ENCODE results near the gene DIAPH2. TPM values are rescaled to one million over a fixed set of nuclear protein-coding genes. Genes with fewer than 3 reads are reported as not detected.

DIAPH2 gene
- total and polyA plus RNA-seq, 9 donors = 8.1 to 30.9 (median 24.2) TPM

- no peak overlapping the region for H3K4me3 ChIP-seq
- no peak for TF ChIP-seq POLR2A (IDR thresholded peaks at IDR 0.05)
- TF ChIP-seq, protein P1, sequence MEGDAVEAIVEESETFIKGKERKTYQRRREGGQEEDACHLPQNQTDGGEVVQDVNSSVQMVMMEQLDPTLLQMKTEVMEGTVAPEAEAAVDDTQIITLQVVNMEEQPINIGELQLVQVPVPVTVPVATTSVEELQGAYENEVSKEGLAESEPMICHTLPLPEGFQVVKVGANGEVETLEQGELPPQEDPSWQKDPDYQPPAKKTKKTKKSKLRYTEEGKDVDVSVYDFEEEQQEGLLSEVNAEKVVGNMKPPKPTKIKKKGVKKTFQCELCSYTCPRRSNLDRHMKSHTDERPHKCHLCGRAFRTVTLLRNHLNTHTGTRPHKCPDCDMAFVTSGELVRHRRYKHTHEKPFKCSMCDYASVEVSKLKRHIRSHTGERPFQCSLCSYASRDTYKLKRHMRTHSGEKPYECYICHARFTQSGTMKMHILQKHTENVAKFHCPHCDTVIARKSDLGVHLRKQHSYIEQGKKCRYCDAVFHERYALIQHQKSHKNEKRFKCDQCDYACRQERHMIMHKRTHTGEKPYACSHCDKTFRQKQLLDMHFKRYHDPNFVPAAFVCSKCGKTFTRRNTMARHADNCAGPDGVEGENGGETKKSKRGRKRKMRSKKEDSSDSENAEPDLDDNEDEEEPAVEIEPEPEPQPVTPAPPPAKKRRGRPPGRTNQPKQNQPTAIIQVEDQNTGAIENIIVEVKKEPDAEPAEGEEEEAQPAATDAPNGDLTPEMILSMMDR (IDR thresholded peaks at IDR 0.05) = no peak
Measured at GRCh38 chrX:97628326-97628725, 943.7 kb downstream of the DIAPH2 start.

DNA sequence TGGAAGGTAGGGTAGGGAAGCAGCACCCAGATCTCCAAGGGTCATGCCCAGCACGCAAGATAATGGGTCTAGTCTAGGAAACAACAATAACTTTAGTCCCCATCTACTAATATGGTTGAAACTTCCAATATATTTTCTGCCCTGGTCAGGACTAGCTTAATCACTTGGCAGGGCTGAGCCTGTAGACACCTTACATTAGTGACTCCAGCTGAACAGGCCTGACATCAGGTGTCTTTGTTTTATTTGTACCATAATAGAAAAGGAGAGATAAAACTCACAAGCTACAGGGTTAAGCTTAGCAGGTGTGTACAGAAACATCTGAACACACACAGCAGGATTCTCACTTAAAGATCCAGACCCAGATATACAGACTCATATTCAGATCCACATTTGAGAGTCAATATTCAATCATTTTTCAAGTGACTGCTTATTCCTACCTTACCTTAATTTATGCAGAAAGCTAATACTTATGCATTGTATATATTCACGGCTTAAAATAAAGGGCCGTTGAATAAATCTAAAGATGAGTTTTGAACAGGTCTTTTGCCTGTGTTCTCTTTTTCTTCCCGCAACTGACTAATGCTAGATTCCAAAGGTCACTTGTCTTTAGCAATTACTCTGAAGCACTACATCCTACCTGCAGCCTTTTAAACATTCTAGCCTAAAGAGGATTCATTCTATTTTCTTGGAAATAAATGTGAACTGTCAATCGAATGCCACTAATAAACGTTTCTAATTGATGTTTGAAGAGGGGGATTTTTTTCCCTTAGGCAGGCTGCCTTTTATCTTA is 944.4 kb downstream of the DIAPH2 start:
- Histone ChIP-seq H3K27me3 (no peaks in the 10 kb centered on the region), H3K36me3 (no peaks in the 10 kb centered on the region), H3K4me3 (no peak overlapping the region), H3K9me3 (no peaks in the 10 kb centered on the region), H3K27ac (no peak overlapping the region), H3K4me1 (ENCODE audit: insufficient read depth) (no peaks in the 10 kb centered on the region)
- TF ChIP-seq EP300 (IDR thresholded peaks at IDR 0.05) = no peak
- no peak for TF ChIP-seq POLR2A (IDR thresholded peaks at IDR 0.05)
- TF ChIP-seq, protein P1 (IDR thresholded peaks at IDR 0.05) = no peak
- DNase-seq = no peak
- WGBS, 3 donors = 75 to 83% (median 80%) methylated on average over 6 of the region's 6 CpGs
- intact Hi-C loops (cut with DNase I) = no loop called here

More at GRCh38 chrX:97628326-97628725, 943.7 kb downstream of the DIAPH2 start:
- Histone ChIP-seq H3K36me3 (no peaks in the 10 kb centered on the region), H3K4me1 (ENCODE audit: insufficient read depth) (no peaks in the 10 kb centered on the region), H3K27me3 (no peaks in the 10 kb centered on the region), H3K27ac (no peak overlapping the region), H3K9me3 (no peaks in the 10 kb centered on the region)
- intact Hi-C loops (cut with DNase I) = no loop called here
- 79 to 90% (median 85%) methylated on average over 2 of the region's 2 CpGs for WGBS, 3 donors
- no peak for DNase-seq

- H3K27me3 ChIP-seq = no peaks in the 10 kb centered on the region
- no peaks in the 10 kb centered on the region for H3K36me3 ChIP-seq
- TF ChIP-seq EP300 (IDR thresholded peaks at IDR 0.05) (no peak), POLR2A (IDR thresholded peaks at IDR 0.05) (no peak)
- TF ChIP-seq, protein P1 (IDR thresholded peaks at IDR 0.05) = no peak
- H3K4me3 ChIP-seq = no peak overlapping the region
- no peak for DNase-seq
- no peaks in the 10 kb centered on the region for H3K4me1 ChIP-seq (ENCODE audit: insufficient read depth)
- intact Hi-C loops (cut with DNase I) = no loop called here
- H3K9me3 ChIP-seq = no peaks in the 10 kb centered on the region
- no peak overlapping the region for H3K27ac ChIP-seq
Measured at GRCh38 chrX:97629597-97629985, 944.9 kb downstream of the DIAPH2 start.

DNA sequence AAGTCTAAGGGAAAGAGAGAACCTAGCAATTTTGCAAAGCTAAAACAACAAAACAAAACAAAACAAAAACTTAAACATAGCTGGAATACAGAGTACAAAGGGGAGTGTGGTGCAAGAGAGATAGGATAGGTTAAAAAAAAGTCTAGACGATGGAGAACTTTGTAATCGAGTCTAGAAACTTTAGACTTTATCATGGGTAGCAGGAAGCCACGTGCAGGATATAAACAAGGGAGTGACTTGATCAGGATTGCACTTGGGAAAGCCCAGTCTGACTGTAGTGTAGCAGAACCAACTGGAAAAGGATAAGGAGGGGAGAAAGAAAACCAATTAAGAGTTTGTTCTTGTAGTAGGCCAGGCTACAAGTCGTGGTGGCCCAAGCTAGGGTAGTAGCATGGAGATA is 949.2 kb downstream of the DIAPH2 start:
- Histone ChIP-seq H3K27me3 (no peaks in the 10 kb centered on the region), H3K4me1 (ENCODE audit: insufficient read depth) (no peaks in the 10 kb centered on the region), H3K4me3 (no peak overlapping the region), H3K27ac (no peak overlapping the region), H3K36me3 (no peaks in the 10 kb centered on the region), H3K9me3 (no peaks in the 10 kb centered on the region)
- WGBS, 3 donors = 61 to 71% (median 66%) methylated on average over 4 of the region's 4 CpGs
- TF ChIP-seq EP300 (IDR thresholded peaks at IDR 0.05) = no peak
- TF ChIP-seq, protein P1 (IDR thresholded peaks at IDR 0.05) = no peak
- TF ChIP-seq POLR2A (IDR thresholded peaks at IDR 0.05) = no peak
- DNase-seq = no peak
- intact Hi-C loops (cut with DNase I) = no loop called here
